ENCODE measurements around the gene ATP5ME.

- TF ChIP-seq CTCF (IDR thresholded peaks at IDR 0.05 in 4 of 5, conservative IDR thresholded peaks at IDR 0.05 in 1 of 5): no peak
- TF ChIP-seq POLR2A (IDR thresholded peaks at IDR 0.05): no peak
Measured at GRCh38 chr4:699816-700580, 25.9 kb upstream of the ATP5ME start.

All from gastrocnemius medialis (tissue), 4 donors.